Measurements from ENCODE around the gene RGCC. TPM values are rescaled to one million over a fixed set of nuclear protein-coding genes. Genes with fewer than 3 reads are reported as not detected.

The RGCC gene
- polyA plus RNA-seq, 2 of the 4 experiments (the other 2 are of a cell fraction), result 0.43 to 1.3 TPM

- H3K4me1 ChIP-seq, result no peaks in the 10 kb centered on the region
- FAIRE-seq, result no peak
- ChIA-PET CTCF (interaction anchor here (0.8 to 1.5 kb wide), 5 partner anchors 11 to 210 kb away, joined by 3 to 4 read pairs (median 3); no protein-coding TSS in a partner anchor), POLR2A (no interaction called here)
- no peak for ATAC-seq
- DNase-seq (ENCODE audit: low read depth in 1 of 2, low spot score in 1 of 2), result no peak
- no peak for TF ChIP-seq GATA3 (IDR thresholded peaks at IDR 0.05; ENCODE audit: borderline replicate concordance)
- TF ChIP-seq ZNF302 (CRISPR knock-in tag; IDR thresholded peaks at IDR 0.05), result no peak
- TF ChIP-seq NPAS2 (CRISPR knock-in tag; IDR thresholded peaks at IDR 0.05; ENCODE audit: borderline replicate concordance), result no peak
- no peaks in the 10 kb centered on the region for H3K9me3 ChIP-seq
- H3K4me3 ChIP-seq, result peak overlapping the region; percentile 62; the same call in 1 of the 3 replicates
- WGBS (ENCODE audit: missing lambda C conversion rate), result 90% methylated on average over 31 of the region's 50 CpGs
- H3K4me2 ChIP-seq, result peak overlapping the region; percentile 98
- no peak overlapping the region for H3K27ac ChIP-seq
Measured at GRCh38 chr13:41458187-41458760, 924 bp downstream of the RGCC start.

DNA sequence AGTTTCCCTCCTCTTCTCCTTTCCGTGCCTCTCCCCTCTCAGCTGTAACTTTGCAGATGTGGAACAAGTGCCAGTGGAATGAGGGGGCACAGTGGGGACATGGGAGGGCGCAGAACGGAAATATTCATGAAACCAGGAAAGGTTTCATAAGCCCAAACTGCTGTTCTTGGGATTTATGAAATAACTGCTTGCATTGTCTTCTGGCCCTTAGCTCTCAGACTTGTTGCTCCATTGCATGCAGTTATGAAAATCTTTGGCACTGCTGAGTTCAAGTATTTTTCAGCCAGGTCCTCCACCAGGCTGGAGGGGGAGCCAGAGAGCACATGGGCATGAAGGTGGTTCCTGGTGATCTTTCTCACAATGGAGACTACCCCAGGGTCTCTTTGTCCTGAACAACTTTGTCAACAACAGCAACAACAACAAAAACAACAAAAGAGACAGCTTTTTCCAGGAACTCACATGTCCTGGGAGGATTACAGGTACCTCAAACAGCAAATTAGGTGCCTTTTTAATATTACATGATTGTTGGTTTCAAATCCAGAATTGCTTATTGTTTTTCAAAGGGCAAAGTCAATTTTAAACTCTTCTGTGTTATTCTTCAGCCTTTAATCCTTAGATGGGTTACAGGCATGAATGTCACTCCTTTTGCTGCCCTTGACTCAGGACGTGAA lies 1.5 kb downstream of the RGCC start:
- POLR2A ChIA-PET, result no interaction called here
- peak in 1 of 2 experiments; percentile 33; a peak in 1 of 5 replicates for TF ChIP-seq RAD21 (conservative IDR thresholded peaks at IDR 0.05 in 1 of 2, IDR thresholded peaks at IDR 0.05 in 1 of 2)
- TF ChIP-seq BCL3 (IDR thresholded peaks at IDR 0.05), result no peak
- TF ChIP-seq, protein P1, sequence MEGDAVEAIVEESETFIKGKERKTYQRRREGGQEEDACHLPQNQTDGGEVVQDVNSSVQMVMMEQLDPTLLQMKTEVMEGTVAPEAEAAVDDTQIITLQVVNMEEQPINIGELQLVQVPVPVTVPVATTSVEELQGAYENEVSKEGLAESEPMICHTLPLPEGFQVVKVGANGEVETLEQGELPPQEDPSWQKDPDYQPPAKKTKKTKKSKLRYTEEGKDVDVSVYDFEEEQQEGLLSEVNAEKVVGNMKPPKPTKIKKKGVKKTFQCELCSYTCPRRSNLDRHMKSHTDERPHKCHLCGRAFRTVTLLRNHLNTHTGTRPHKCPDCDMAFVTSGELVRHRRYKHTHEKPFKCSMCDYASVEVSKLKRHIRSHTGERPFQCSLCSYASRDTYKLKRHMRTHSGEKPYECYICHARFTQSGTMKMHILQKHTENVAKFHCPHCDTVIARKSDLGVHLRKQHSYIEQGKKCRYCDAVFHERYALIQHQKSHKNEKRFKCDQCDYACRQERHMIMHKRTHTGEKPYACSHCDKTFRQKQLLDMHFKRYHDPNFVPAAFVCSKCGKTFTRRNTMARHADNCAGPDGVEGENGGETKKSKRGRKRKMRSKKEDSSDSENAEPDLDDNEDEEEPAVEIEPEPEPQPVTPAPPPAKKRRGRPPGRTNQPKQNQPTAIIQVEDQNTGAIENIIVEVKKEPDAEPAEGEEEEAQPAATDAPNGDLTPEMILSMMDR (IDR thresholded peaks at IDR 0.05), result peak; percentile 38
- TF ChIP-seq EHMT2 (IDR thresholded peaks at IDR 0.05; ENCODE audit: low read depth), result no peak
- FAIRE-seq, result no peak

GRCh38 chr13:41459432-41460073 lies 2.2 kb downstream of the RGCC start:
- POLR2A ChIA-PET, result no interaction called here
- 91% methylated on average over 7 of the region's 7 CpGs for WGBS (ENCODE audit: missing lambda C conversion rate)
- FAIRE-seq, result no peak

More for the DNA sequence above, 1.5 kb downstream of the RGCC start:
- Histone ChIP-seq H3K9me3 (no peaks in the 10 kb centered on the region), H3K27ac (no peak overlapping the region), H3K4me1 (no peaks in the 10 kb centered on the region), H3K4me2 (no peak overlapping the region), H3K4me3 (no peak overlapping the region)
- CTCF ChIA-PET, result interaction anchor here (0.8 to 1.5 kb wide), 9 partner anchors 10 to 209 kb away, joined by 3 to 4 read pairs (median 3); no protein-coding TSS in a partner anchor
- ATAC-seq, result peak in 1 of 2 experiments; percentile 50; a peak in 3 of 6 replicates
- peak; percentile 29 to 49 for DNase-seq (ENCODE audit: low read depth in 1 of 2, low spot score in 1 of 2)
- WGBS (ENCODE audit: missing lambda C conversion rate), result 90% methylated on average over 4 of the region's 4 CpGs

DNA sequence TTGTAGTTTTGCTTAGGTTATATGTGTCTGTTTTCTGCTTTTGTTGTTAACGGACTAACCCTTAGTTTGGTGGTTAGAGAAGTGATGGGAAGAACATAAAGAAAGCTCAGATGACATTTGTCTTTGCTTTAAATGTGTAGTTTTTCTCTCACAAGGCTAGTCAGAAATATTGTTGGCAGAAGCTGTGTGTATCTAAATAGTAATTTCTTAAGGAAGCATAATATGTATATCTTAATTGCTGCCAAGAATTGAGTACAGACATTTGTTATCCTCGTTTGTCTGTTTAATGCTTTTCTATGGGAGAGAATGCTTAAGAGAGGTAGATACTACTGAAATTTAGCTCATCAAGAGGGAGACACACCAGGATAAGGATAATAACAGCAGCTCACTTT lies 2.7 kb downstream of the RGCC start:
- ChIA-PET CTCF (interaction anchor here (1.0 to 1.4 kb wide), 3 partner anchors 11 to 194 kb away, joined by 3 to 4 read pairs (median 4); no protein-coding TSS in a partner anchor), POLR2A (no interaction called here)
- TF ChIP-seq HOXA7 (CRISPR knock-in tag; IDR thresholded peaks at IDR 0.05), result no peak
- 56% methylated on average over 2 of the region's 2 CpGs for WGBS (ENCODE audit: missing lambda C conversion rate)
- ATAC-seq (no peak), FAIRE-seq (no peak), DNase-seq (ENCODE audit: low read depth in 1 of 2, low spot score in 1 of 2) (no peak)
- Histone ChIP-seq H3K27ac (no peak overlapping the region), H3K4me1 (no peaks in the 10 kb centered on the region), H3K4me3 (no peak overlapping the region), H3K9me3 (no peaks in the 10 kb centered on the region), H3K4me2 (no peak overlapping the region)

More at GRCh38 chr13:41459432-41460073, 2.2 kb downstream of the RGCC start:
- ATAC-seq, result no peak
- Histone ChIP-seq H3K9me3 (no peaks in the 10 kb centered on the region), H3K27ac (no peak overlapping the region), H3K4me3 (no peak overlapping the region), H3K4me1 (no peaks in the 10 kb centered on the region), H3K4me2 (no peak overlapping the region)
- TF ChIP-seq, protein P2, sequence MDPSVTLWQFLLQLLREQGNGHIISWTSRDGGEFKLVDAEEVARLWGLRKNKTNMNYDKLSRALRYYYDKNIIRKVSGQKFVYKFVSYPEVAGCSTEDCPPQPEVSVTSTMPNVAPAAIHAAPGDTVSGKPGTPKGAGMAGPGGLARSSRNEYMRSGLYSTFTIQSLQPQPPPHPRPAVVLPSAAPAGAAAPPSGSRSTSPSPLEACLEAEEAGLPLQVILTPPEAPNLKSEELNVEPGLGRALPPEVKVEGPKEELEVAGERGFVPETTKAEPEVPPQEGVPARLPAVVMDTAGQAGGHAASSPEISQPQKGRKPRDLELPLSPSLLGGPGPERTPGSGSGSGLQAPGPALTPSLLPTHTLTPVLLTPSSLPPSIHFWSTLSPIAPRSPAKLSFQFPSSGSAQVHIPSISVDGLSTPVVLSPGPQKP (IDR thresholded peaks at IDR 0.05; ENCODE audit: low read depth, low read length), result no peak
- no peak for TF ChIP-seq KDM1A (IDR thresholded peaks at IDR 0.05; ENCODE audit: low read depth)
- DNase-seq (ENCODE audit: low read depth in 1 of 2, low spot score in 1 of 2), result no peak
- CTCF ChIA-PET, result interaction anchor here (0.8 to 1.5 kb wide), 8 partner anchors 11 to 195 kb away, joined by 3 to 4 read pairs (median 4); no protein-coding TSS in a partner anchor
